Urothelium cell line (cell line): ENCODE data around the gene PDSS2.
"Not testable (repeated sequence)": the region's sequence is repeated elsewhere in the genome, so short reads cannot be mapped to it uniquely, and the experiment has no call there.

Experiments used
- DNase-seq: peaks from one replicate; pipeline ENCODE4 v3.0.0; 2011; ENCODE audit warnings: low spot score, mixed read lengths
- FAIRE-seq: peaks from 2 replicates; lab custom pipeline; 2011; peaks lifted over from hg19 to GRCh38; lab: Jason Lieb, UNC

Gene PDSS2

GRCh38 chr6:107280791-107281190 lies 178.6 kb downstream of the PDSS2 start:
- no peak for DNase-seq
- FAIRE-seq, result no peak

- FAIRE-seq, DNase-seq: not testable (repeated sequence)
Measured at GRCh38 chr6:107280001-107280400, 179.4 kb downstream of the PDSS2 start.

- no peak for DNase-seq
- FAIRE-seq, result no peak
Measured at GRCh38 chr6:107275330-107275865, 184.0 kb downstream of the PDSS2 start.

GRCh38 chr6:107274288-107274687 lies 185.1 kb downstream of the PDSS2 start:
- FAIRE-seq (no peak), DNase-seq (no peak)

- no peak for FAIRE-seq
- no peak for DNase-seq
Measured at GRCh38 chr6:107272246-107272645, 187.1 kb downstream of the PDSS2 start.

- DNase-seq (no peak), FAIRE-seq (no peak)
Measured at GRCh38 chr6:107271208-107271790, 188.1 kb downstream of the PDSS2 start.

- DNase-seq (no peak), FAIRE-seq (no peak)
Measured at GRCh38 chr6:107267634-107268033, 191.7 kb downstream of the PDSS2 start.

- DNase-seq (no peak), FAIRE-seq (no peak)
Measured at GRCh38 chr6:107267006-107267405, 192.4 kb downstream of the PDSS2 start.

GRCh38 chr6:107266563-107266962 lies 192.8 kb downstream of the PDSS2 start:
- no peak for FAIRE-seq
- DNase-seq, result no peak

- FAIRE-seq (no peak), DNase-seq (peak; percentile 17)
Measured at GRCh38 chr6:107264357-107264840, 195.0 kb downstream of the PDSS2 start.

- no peak for FAIRE-seq
Measured at GRCh38 chr6:107259951-107260350, 199.4 kb downstream of the PDSS2 start.

GRCh38 chr6:107248147-107248546 lies 211.2 kb downstream of the PDSS2 start:
- FAIRE-seq (no peak), DNase-seq (no peak)

More at GRCh38 chr6:107259951-107260350, 199.4 kb downstream of the PDSS2 start:
- no peak for DNase-seq

GRCh38 chr6:107246972-107247615 lies 212.3 kb downstream of the PDSS2 start:
- FAIRE-seq (no peak), DNase-seq (no peak)

GRCh38 chr6:107246249-107246971 lies 213.0 kb downstream of the PDSS2 start:
- FAIRE-seq (no peak), DNase-seq (no peak)

GRCh38 chr6:107244742-107245480 lies 214.5 kb downstream of the PDSS2 start:
- DNase-seq (no peak), FAIRE-seq (no peak)

GRCh38 chr6:107244082-107244741 lies 215.2 kb downstream of the PDSS2 start:
- DNase-seq (no peak), FAIRE-seq (no peak)

GRCh38 chr6:107243471-107243870 lies 215.9 kb downstream of the PDSS2 start:
- DNase-seq (no peak), FAIRE-seq (no peak)

GRCh38 chr6:107237992-107238660 lies 221.2 kb downstream of the PDSS2 start:
- no peak for FAIRE-seq
- DNase-seq, result no peak

GRCh38 chr6:107235511-107235910 lies 223.9 kb downstream of the PDSS2 start:
- DNase-seq (no peak), FAIRE-seq (no peak)

GRCh38 chr6:107235007-107235406 lies 224.4 kb downstream of the PDSS2 start:
- FAIRE-seq, result no peak
- DNase-seq, result no peak
